Muscle of leg (tissue), 11 donors: ENCODE data around the gene MLLT6. TPM values are rescaled to one million over a fixed set of nuclear protein-coding genes. Genes with fewer than 3 reads are reported as not detected.

Source experiments
- DNase-seq: peaks from one replicate; pipeline ENCODE4 v3.0.0; 2013
- H3K27ac ChIP-seq: one replicate; pipeline ENCODE4 v1.5.1; 2013; ENCODE audit warnings: mild to moderate bottlenecking, low read length, control low read depth
- H3K27me3 ChIP-seq: one replicate; pipeline ENCODE4 v1.6.1; 2013; ENCODE audit warnings: low read length; ENCODE audit not compliant: control insufficient read depth, insufficient read depth
- H3K36me3 ChIP-seq: one replicate; pipeline ENCODE4 v1.6.1; 2013; ENCODE audit warnings: low read length; ENCODE audit not compliant: control insufficient read depth, insufficient read depth
- H3K4me1 ChIP-seq: one replicate; pipeline ENCODE4 v1.6.1; 2013; ENCODE audit warnings: low read length; ENCODE audit not compliant: control insufficient read depth, insufficient read depth
- H3K4me3 ChIP-seq: one replicate; pipeline ENCODE4 v1.5.1; 2013; ENCODE audit warnings: low read length, control low read depth
- H3K9me3 ChIP-seq: replicated peaks from 2 replicates; pipeline ENCODE4 v1.6.1; 2013; ENCODE audit warnings: low read depth, low read length; ENCODE audit not compliant: control insufficient read depth
- WGBS: methylation state at CpG from one replicate; pipeline ENCODE4 v1.1.5; 2013; ENCODE audit warnings: missing lambda C conversion rate; ENCODE audit not compliant: insufficient coverage; 5-methylcytosine and 5-hydroxymethylcytosine counted together
- polyA plus RNA-seq, 8 donors: library from polyadenylated mRNA; unstranded; fragments of 120-200 nt; gene quantifications; one replicate each; pipeline versions ENCODE4 v1.2.1 to v1.2.3, GENCODE V29; 2013; ENCODE audit warnings: inconsistent platforms in 1 of 8, low replicate concordance in 1 of 8; ENCODE audit not compliant: insufficient read length in 8 of 8, insufficient read depth in 1 of 8
- total RNA-seq: library from RNA; stranded (reverse); fragments of 120-200 nt; gene quantifications from one replicate; pipeline ENCODE4 v1.2.4, GENCODE V29; 2013

MLLT6 gene
- total and polyA plus RNA-seq, 9 donors, result 40.8 to 77.3 (median 61.5) TPM

- Histone ChIP-seq H3K4me1 (no peaks in the 10 kb centered on the region), H3K4me3 (no peak overlapping the region), H3K9me3 (no peaks in the 10 kb centered on the region), H3K27ac (no peak overlapping the region), H3K27me3 (no peaks in the 10 kb centered on the region), H3K36me3 (peaks cover 78% of the 10 kb centered on the region)
- no peak for DNase-seq
- 100% methylated on average over 1 of the region's 3 CpGs for WGBS
Observed at GRCh38 chr17:38762231-38762630, 57.2 kb downstream of the MLLT6 start.

DNA sequence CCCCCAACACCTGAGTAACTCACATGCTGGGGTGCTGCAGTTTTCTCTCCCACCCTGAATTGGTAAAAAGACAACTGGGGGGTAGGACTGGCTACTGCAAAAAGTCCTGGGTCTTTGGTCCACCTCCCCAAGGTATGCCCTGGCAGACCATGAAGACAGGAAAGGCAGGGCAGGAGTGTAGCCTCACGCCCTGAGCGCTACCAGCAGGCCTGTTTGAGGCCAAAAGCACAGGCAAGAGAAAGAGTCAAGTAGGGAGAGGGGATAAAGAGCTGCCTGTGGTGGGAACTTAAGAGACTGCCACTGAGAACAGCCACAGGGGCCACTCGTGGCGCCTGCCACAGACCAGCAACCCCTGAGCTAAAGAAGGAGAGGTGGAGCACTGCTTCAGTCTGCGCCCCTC, 61.3 kb downstream of the MLLT6 start:
- H3K4me3 ChIP-seq, result no peak overlapping the region
- H3K9me3 ChIP-seq, result no peaks in the 10 kb centered on the region
- H3K27me3 ChIP-seq, result no peaks in the 10 kb centered on the region
- H3K27ac ChIP-seq, result no peak overlapping the region
- DNase-seq, result no peak
- WGBS, result 85% methylated on average over 5 of the region's 5 CpGs
- H3K36me3 ChIP-seq, result peaks cover 88% of the 10 kb centered on the region
- H3K4me1 ChIP-seq, result no peaks in the 10 kb centered on the region

DNA sequence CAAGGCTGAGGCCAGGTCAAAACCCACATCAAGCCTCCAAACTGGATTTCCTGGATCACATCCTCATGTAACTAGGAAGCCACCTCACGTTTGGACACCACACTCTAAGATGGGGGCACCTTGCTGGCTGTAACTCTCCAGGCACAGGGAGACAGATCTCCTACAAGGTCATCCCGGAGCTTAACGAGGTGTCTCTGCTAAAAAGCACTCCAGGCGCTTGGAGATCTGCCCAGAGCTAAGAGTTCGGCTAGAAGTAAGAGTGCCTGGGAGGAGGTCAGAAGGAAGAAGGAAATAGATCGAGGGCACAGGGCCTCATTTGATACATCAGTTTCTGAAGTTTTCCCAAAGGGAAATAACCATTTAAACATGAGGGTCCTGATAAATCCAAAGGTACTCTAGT, 63.3 kb downstream of the MLLT6 start:
- Histone ChIP-seq H3K27ac (no peak overlapping the region), H3K36me3 (peaks cover 91% of the 10 kb centered on the region), H3K4me3 (no peak overlapping the region), H3K9me3 (no peaks in the 10 kb centered on the region), H3K27me3 (no peaks in the 10 kb centered on the region), H3K4me1 (no peaks in the 10 kb centered on the region)
- no peak for DNase-seq
- 64% methylated on average over 4 of the region's 6 CpGs for WGBS

- Histone ChIP-seq H3K27me3 (no peaks in the 10 kb centered on the region), H3K36me3 (peaks cover 89% of the 10 kb centered on the region), H3K4me3 (no peak overlapping the region), H3K9me3 (no peaks in the 10 kb centered on the region), H3K4me1 (no peaks in the 10 kb centered on the region), H3K27ac (no peak overlapping the region)
- DNase-seq, result no peak
Observed at GRCh38 chr17:38773258-38773657, 68.2 kb downstream of the MLLT6 start.

- WGBS, result 72% methylated on average over 5 of the region's 7 CpGs
- Histone ChIP-seq H3K9me3 (no peaks in the 10 kb centered on the region), H3K27ac (no peak overlapping the region), H3K4me3 (no peak overlapping the region), H3K27me3 (no peaks in the 10 kb centered on the region), H3K4me1 (no peaks in the 10 kb centered on the region), H3K36me3 (peaks cover 91% of the 10 kb centered on the region)
- DNase-seq, result no peak
Observed at GRCh38 chr17:38777641-38778250, 72.7 kb downstream of the MLLT6 start.

Other genes starting within 250 kb of the MLLT6 start
- gene SRCIN1, start 99.3 kb upstream of the MLLT6 start, total RNA-seq, result 0.75 TPM
- 1 to 10 TPM in 5 of 8 donors, under 1 TPM in 3; 0.75 to 1.9 (median 1.3) TPM for gene SRCIN1, start 99.3 kb upstream of the MLLT6 start, polyA plus RNA-seq
- 0.31 TPM for gene EPOP, start 30.3 kb upstream of the MLLT6 start, total RNA-seq
- gene EPOP, start 30.3 kb upstream of the MLLT6 start, polyA plus RNA-seq, result under 1 TPM; 0.34 to 0.78 (median 0.45) TPM
- 6.4 TPM for gene CISD3, start 25.1 kb downstream of the MLLT6 start, total RNA-seq
- gene CISD3, start 25.1 kb downstream of the MLLT6 start, polyA plus RNA-seq, result 10 to 100 TPM; 12.9 to 21.2 (median 15.1) TPM
- gene PCGF2, start 43.1 kb downstream of the MLLT6 start, total RNA-seq, result 15.2 TPM
- gene PCGF2, start 43.1 kb downstream of the MLLT6 start, polyA plus RNA-seq, result 10 to 100 TPM; 24.7 to 56.5 (median 44.1) TPM
- 159 TPM for gene PSMB3, start 47.5 kb downstream of the MLLT6 start, total RNA-seq
- gene PSMB3, start 47.5 kb downstream of the MLLT6 start, polyA plus RNA-seq, result 10 to 100 TPM; 70.3 to 90.7 (median 76.4) TPM
- 36.2 TPM for gene PIP4K2B, start 94.3 kb downstream of the MLLT6 start, total RNA-seq
- 10 to 100 TPM; 55.1 to 73.5 (median 66.9) TPM for gene PIP4K2B, start 94.3 kb downstream of the MLLT6 start, polyA plus RNA-seq
- 9.2 TPM for gene CWC25, start 120.0 kb downstream of the MLLT6 start, total RNA-seq
- 10 to 100 TPM; 13.6 to 18.6 (median 14.4) TPM for gene CWC25, start 120.0 kb downstream of the MLLT6 start, polyA plus RNA-seq
- gene RPL23, start 148.4 kb downstream of the MLLT6 start, total RNA-seq, result 3,946 TPM
- gene RPL23, start 148.4 kb downstream of the MLLT6 start, polyA plus RNA-seq, result 1,000 to 10,000 TPM; 2,460 to 3,568 (median 2,819) TPM
- 37.6 TPM for gene LASP1, start 164.8 kb downstream of the MLLT6 start, total RNA-seq
- gene LASP1, start 164.8 kb downstream of the MLLT6 start, polyA plus RNA-seq, result 100 to 1,000 TPM in 1 of 8 donors, 10 to 100 TPM in 7; 69.4 to 118 (median 82.5) TPM